Peyer's patch (tissue), 4 donors: ENCODE results near the gene MEPE.
A peak's percentile ranks its signal among the peaks of the same experiment; 100 is the strongest.

Experiments
- POLR2A ChIP-seq, 2 donors: fragments of 450-650 bp; IDR thresholded peaks; one replicate each; pipeline ENCODE4 v1.5.1; 2017; ENCODE audit warnings: antibody characterized with exemption in 2 of 2, mild to moderate bottlenecking in 2 of 2, moderate library complexity in 2 of 2
- TF ChIP-seq, protein P1 (sequence below), 6 experiments: fragments of 450-650 bp in 4 of 6; fragments of 200-600 bp in 2 of 6; sonication (generic) in 1 of 6; IDR thresholded peaks; one replicate each; pipeline ENCODE4 v1.5.1; 2017 to 2019; ENCODE audit warnings: antibody characterized with exemption in 6 of 6, mild to moderate bottlenecking in 3 of 6, moderate library complexity in 1 of 6

DNA sequence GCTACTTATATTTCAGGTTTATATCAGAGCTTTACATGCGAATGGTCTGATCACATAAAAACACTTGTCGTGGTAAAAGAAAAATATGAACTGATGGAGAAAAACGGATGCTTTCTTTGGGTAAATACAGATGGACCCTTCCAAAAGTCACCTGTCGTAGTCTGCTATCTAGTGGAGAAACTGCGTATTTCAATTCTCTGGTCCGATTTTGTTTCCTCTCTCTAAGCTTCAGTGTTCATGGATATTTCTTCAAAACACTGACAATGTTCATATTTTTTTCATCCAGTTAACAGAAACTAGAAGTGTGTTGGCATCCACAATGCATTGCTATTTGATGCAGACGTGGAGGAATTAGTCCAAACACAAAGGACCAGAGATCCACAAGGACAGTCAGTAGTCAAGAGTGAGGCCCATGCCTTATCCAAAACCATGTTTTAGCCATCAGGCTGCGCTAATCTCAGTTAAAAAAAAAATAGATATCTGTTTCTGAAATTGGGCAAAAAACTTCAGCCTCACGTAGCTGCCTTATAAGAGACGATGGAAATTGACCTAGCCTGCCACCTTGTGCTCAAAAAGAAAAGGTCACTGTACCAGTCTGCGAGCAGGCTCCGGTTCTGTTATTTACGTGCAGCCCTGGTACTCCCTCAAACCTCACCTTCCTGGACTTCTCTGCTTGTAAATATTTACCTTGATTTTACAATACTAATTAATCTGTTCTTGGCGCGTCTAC is 16.0 kb downstream of the MEPE start:
- TF ChIP-seq, protein P1, sequence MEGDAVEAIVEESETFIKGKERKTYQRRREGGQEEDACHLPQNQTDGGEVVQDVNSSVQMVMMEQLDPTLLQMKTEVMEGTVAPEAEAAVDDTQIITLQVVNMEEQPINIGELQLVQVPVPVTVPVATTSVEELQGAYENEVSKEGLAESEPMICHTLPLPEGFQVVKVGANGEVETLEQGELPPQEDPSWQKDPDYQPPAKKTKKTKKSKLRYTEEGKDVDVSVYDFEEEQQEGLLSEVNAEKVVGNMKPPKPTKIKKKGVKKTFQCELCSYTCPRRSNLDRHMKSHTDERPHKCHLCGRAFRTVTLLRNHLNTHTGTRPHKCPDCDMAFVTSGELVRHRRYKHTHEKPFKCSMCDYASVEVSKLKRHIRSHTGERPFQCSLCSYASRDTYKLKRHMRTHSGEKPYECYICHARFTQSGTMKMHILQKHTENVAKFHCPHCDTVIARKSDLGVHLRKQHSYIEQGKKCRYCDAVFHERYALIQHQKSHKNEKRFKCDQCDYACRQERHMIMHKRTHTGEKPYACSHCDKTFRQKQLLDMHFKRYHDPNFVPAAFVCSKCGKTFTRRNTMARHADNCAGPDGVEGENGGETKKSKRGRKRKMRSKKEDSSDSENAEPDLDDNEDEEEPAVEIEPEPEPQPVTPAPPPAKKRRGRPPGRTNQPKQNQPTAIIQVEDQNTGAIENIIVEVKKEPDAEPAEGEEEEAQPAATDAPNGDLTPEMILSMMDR (IDR thresholded peaks at IDR 0.05): peak in 5 of 6 experiments; percentile 28 to 53 (median 49)
- TF ChIP-seq POLR2A (IDR thresholded peaks at IDR 0.05): no peak
